HG02642 (cell line): ENCODE data around the gene PARP2.
"Not testable (repeated sequence)": the region's sequence is repeated elsewhere in the genome, so short reads cannot be mapped to it uniquely, and the experiment has no call there.

Experiments used
- ATAC-seq: cut with Tn5 transposase; IDR thresholded peaks from one replicate; pipeline ENCODE4 v1.9.1; 2021; ENCODE audit warnings: mild to moderate bottlenecking; ENCODE audit not compliant: unreplicated experiment, poor library complexity

PARP2 gene

GRCh38 chr14:20343862-20344220 lies 406 bp downstream of the PARP2 start:
- ATAC-seq, result no peak

GRCh38 chr14:20345366-20345765 lies 1.9 kb downstream of the PARP2 start:
- no peak for ATAC-seq

GRCh38 chr14:20346713-20347112 lies 3.3 kb downstream of the PARP2 start:
- ATAC-seq, result no peak

GRCh38 chr14:20347747-20348146 lies 4.3 kb downstream of the PARP2 start:
- no peak for ATAC-seq

- ATAC-seq, result no peak
Observed at GRCh38 chr14:20350282-20350681, 6.8 kb downstream of the PARP2 start.

- ATAC-seq, result no peak
Observed at GRCh38 chr14:20350860-20351259, 7.4 kb downstream of the PARP2 start.

- no peak for ATAC-seq
Observed at GRCh38 chr14:20356422-20356821, 13.0 kb downstream of the PARP2 start.

- ATAC-seq, result not testable (repeated sequence)
Observed at GRCh38 chr14:20358474-20358873, 15.0 kb downstream of the PARP2 start.

GRCh38 chr14:20365928-20366327 lies 22.5 kb downstream of the PARP2 start:
- no peak for ATAC-seq

- no peak for ATAC-seq
Observed at GRCh38 chr14:20372796-20373195, 29.4 kb downstream of the PARP2 start.

GRCh38 chr14:20375471-20375870 lies 32.0 kb downstream of the PARP2 start:
- ATAC-seq, result no peak

GRCh38 chr14:20376071-20376588 lies 32.7 kb downstream of the PARP2 start:
- ATAC-seq, result no peak

GRCh38 chr14:20377171-20377570 lies 33.7 kb downstream of the PARP2 start:
- ATAC-seq, result no peak

- no peak for ATAC-seq
Observed at GRCh38 chr14:20379743-20380142, 36.3 kb downstream of the PARP2 start.

GRCh38 chr14:20380681-20381080 lies 37.2 kb downstream of the PARP2 start:
- ATAC-seq, result no peak

- no peak for ATAC-seq
Observed at GRCh38 chr14:20381341-20381740, 37.9 kb downstream of the PARP2 start.

- no peak for ATAC-seq
Observed at GRCh38 chr14:20382526-20382925, 39.1 kb downstream of the PARP2 start.

GRCh38 chr14:20383032-20383431 lies 39.6 kb downstream of the PARP2 start:
- ATAC-seq, result no peak

GRCh38 chr14:20383636-20384035 lies 40.2 kb downstream of the PARP2 start:
- ATAC-seq, result no peak

- ATAC-seq, result no peak
Observed at GRCh38 chr14:20384321-20384720, 40.9 kb downstream of the PARP2 start.

- ATAC-seq, result no peak
Observed at GRCh38 chr14:20384886-20385285, 41.5 kb downstream of the PARP2 start.

GRCh38 chr14:20386276-20386855 lies 42.9 kb downstream of the PARP2 start:
- ATAC-seq, result no peak

- ATAC-seq, result no peak
Observed at GRCh38 chr14:20387576-20387975, 44.1 kb downstream of the PARP2 start.
